Ramos (cell line): Measurements from ENCODE around the gene DCST2.

ENCODE experiments used
- in situ Hi-C: fragments of 300-500 bp; cut with MboI; formaldehyde crosslinking; loops from one replicate; pipeline ENCODE4 v1.14.3; 2022; ENCODE audit warnings: low sequenced_read_pairs; ENCODE audit not compliant: unreplicated experiment

Gene DCST2

DNA sequence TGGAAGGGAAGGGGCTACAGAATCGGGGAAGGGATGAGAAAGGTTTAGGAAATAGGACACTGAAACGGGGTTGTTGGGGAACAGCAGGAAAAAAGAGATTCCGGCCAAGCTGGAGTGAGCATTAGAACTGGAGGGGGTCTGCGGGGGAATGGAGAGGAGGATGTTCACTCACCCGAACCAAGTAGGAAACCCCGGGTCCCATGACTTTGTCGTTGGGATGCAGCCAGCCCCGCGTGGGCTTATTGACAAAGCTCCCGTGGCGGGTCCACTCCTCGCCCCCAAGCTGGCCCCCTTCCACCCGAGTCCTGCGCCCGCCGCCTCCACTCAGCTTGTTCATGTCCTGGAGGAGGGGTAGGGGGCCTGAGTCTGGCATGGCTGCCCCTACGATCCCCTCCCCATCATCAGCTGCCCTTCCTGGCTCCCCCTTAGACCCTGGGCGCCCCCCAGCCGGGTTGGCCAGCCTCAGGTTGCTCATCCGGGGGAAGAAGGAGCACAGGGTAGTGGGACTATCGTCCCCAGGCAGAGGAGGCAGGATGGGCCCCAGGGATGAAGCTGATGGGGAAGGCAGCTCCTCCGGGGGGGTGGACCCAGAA, 63.6 kb downstream of the DCST2 start:
- in situ Hi-C loops = no loop called here

DNA sequence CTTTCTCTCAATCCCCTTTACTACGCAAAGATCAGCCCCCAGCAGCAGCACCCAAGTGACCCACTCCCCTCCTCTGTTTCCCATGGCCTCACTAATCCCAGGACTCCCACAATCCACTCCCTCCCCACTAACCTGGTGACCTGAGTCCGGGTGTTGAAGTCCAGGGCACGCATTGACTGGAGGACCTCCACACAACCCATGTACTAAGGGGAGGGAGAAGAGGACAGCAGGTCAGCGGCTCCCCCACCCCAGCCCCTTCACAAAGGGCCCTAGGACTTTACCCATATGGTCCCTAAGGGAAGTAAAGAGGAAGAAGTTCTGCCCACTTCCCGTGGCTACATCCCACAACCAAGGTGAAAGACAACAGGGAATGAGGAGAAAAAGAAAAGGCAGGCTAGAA, 64.3 kb downstream of the DCST2 start:
- in situ Hi-C loops = no loop called here

DNA sequence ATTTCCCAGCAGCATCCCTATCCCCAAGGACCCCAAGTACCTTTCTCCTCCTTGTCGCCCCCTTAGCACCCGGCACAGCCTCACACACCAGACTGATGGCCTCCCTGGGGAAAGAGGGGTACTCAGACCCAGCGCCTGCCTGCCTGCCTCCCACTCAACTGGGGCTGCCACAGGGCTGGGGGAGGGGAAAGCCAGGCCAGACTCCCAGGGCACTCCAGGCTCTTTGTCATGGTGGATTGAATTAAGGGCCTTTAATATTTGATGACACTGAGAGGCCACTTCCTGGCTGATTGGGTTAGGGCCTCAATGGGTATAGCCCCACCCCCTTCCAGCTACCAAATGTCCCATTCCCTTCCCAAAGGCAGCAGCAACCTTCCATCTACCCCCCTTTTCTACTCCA, 64.8 kb downstream of the DCST2 start:
- in situ Hi-C loops = no loop called here
